K562 (cell line): ENCODE data around the gene RPE65. TPM values are rescaled to one million over a fixed set of nuclear protein-coding genes. Genes with fewer than 3 reads are reported as not detected.

Experiments
- ATAC-seq: fragments of 200-7000 bp; cut with Tn5 transposase; 3 replicates; pipeline ENCODE4 v1.9.1; 2020; ENCODE audit warnings: moderate library complexity
- BruUV-seq: library from RNA; stranded (reverse); fragments of 400-500 nt; replicated peaks from 2 replicates; lab custom pipeline; 2021; lab: Mats Ljungman, UMichigan
- CTCF ChIA-PET: fragments of 300-600 bp; formaldehyde crosslinking; extraction: SDS; loops from one replicate; lab custom pipeline; 2021; ENCODE audit warnings: low intra/inter-chr PET ratio; lab: Yijun Ruan, JAX
- POLR2A ChIA-PET: fragments of 300-600, 350-650 bp; sonication (Branson Sonifier 250); formaldehyde crosslinking; extraction: SDS; loops from one replicate; lab custom pipeline; 2021; ENCODE audit warnings: antibody characterized with exemption, inconsistent platforms; lab: Yijun Ruan, JAX
- DNase-seq, 4 experiments: peaks; one replicate each; pipeline versions ENCODE4 v3.0.0 to v3.0.0-alpha.2; 2011 to 2018; ENCODE audit warnings: low spot score in 3 of 4, mixed read lengths in 3 of 4; ENCODE audit errors: extremely low read depth in 1 of 4
- FAIRE-seq: peaks from 2 replicates; lab custom pipeline; 2011; peaks lifted over from hg19 to GRCh38; lab: Jason Lieb, UNC
- H2AFZ ChIP-seq: 2 replicates; pipeline ENCODE4 v1.6.0; 2011; ENCODE audit warnings: low read depth, low read length, control low read depth, inconsistent platforms
- H3K27ac ChIP-seq: fragments of 200-600 bp; 3 replicates; pipeline ENCODE4 v1.8.0; 2011; ENCODE audit warnings: low read depth, mild to moderate bottlenecking, control low read depth, inconsistent platforms, low read length, moderate library complexity, mixed read lengths; ENCODE audit errors: extremely low read depth
- H3K27me3 ChIP-seq, 2 experiments: fragments of 300-600 bp in 1 of 2; 2 replicates in 1 of 2; 3 replicates in 1 of 2; pipeline versions ENCODE4 v1.6.0 to v1.8.0; 2011; ENCODE audit warnings: inconsistent platforms in 2 of 2, low read length in 2 of 2, mild to moderate bottlenecking in 1 of 2, mixed read lengths in 1 of 2, moderate library complexity in 1 of 2; ENCODE audit not compliant: control insufficient read depth in 2 of 2, insufficient read depth in 2 of 2
- H3K36me3 ChIP-seq: fragments of 300-600 bp; 3 replicates; pipeline ENCODE4 v1.8.0; 2011; ENCODE audit warnings: mild to moderate bottlenecking, low read length, inconsistent platforms; ENCODE audit not compliant: control insufficient read depth, insufficient read depth
- H3K4me1 ChIP-seq, 2 experiments: fragments of 200-600 bp in 1 of 2; replicated peaks in 1 of 2; 2 replicates in 1 of 2; 3 replicates in 1 of 2; pipeline versions ENCODE4 v1.5.1 to v1.8.0; 2011; ENCODE audit warnings: inconsistent platforms in 2 of 2, low read length in 2 of 2, mild to moderate bottlenecking in 1 of 2, mixed read lengths in 1 of 2, moderate library complexity in 1 of 2; ENCODE audit not compliant: control insufficient read depth in 2 of 2, insufficient read depth in 2 of 2
- H3K4me2 ChIP-seq: 2 replicates; pipeline ENCODE4 v1.6.1; 2011; ENCODE audit warnings: low read length, control low read depth, inconsistent platforms, mixed read lengths; ENCODE audit not compliant: insufficient read depth
- H3K4me3 ChIP-seq: fragments of 200-600 bp; sonication (generic), shearing (Covaris generic); 2 replicates; pipeline ENCODE4 v1.5.1; 2016; ENCODE audit warnings: control low read depth, inconsistent platforms
- H3K79me2 ChIP-seq: fragments of 200-600 bp; 3 replicates; pipeline ENCODE4 v1.8.0; 2011; ENCODE audit warnings: low read length, inconsistent platforms; ENCODE audit not compliant: control insufficient read depth, insufficient read depth
- H3K9ac ChIP-seq, 2 experiments: 2 replicates each; pipeline versions ENCODE4 v1.6.0 to v1.6.1; 2011; ENCODE audit warnings: low read depth in 2 of 2, low read length in 2 of 2, control low read depth in 1 of 2, inconsistent platforms in 1 of 2, mild to moderate bottlenecking in 1 of 2, mixed read lengths in 1 of 2; ENCODE audit not compliant: insufficient read depth in 1 of 2
- H3K9me1 ChIP-seq: one replicate; pipeline ENCODE4 v1.6.0; 2011; ENCODE audit warnings: inconsistent platforms, mild to moderate bottlenecking, low read length, moderate library complexity; ENCODE audit not compliant: control insufficient read depth, insufficient read depth
- H3K9me3 ChIP-seq: replicated peaks from 2 replicates; pipeline ENCODE4 v1.5.1; 2011; ENCODE audit warnings: low read depth, low read length, inconsistent platforms; ENCODE audit not compliant: control insufficient read depth, insufficient read depth
- H4K20me1 ChIP-seq: replicated peaks from 2 replicates; pipeline ENCODE4 v1.6.1; 2011; ENCODE audit warnings: low read length, inconsistent platforms, mixed read lengths; ENCODE audit not compliant: control insufficient read depth, insufficient read depth
- ELF1 ChIP-seq: fragments of 200-800 bp; sonication (Bioruptor generic); IDR thresholded peaks from 2 replicates; pipeline ENCODE4 v1.6.1; 2016; ENCODE audit warnings: missing genetic modification characterization, missing compliant biosample characterization
- GMEB1 ChIP-seq: fragments of 250-450 bp; sonication (Bioruptor Pico); IDR thresholded peaks from 2 replicates; pipeline ENCODE4 v1.4.0; 2020; ENCODE audit warnings: mild to moderate bottlenecking
- HIVEP1 ChIP-seq: fragments of 250-450 bp; sonication (Bioruptor Pico); IDR thresholded peaks from 2 replicates; pipeline ENCODE4 v1.4.0; 2020; ENCODE audit warnings: mild to moderate bottlenecking
- ILF3 ChIP-seq: fragments of 450-650 bp; IDR thresholded peaks from 2 replicates; pipeline ENCODE4 v1.6.1; 2018; ENCODE audit warnings: antibody characterized with exemption, mild to moderate bottlenecking, moderate library complexity, borderline replicate concordance
- MAFK ChIP-seq: IDR thresholded peaks from 2 replicates; pipeline ENCODE4 v1.6.1; 2011; ENCODE audit warnings: low read length, improper control_type of control experiment
- SRF ChIP-seq, 2 experiments: fragments of 250-450, 450-650 bp in 1 of 2; sonication (Bioruptor Pico) in 1 of 2; sonication (generic) in 1 of 2; formaldehyde crosslinking; IDR thresholded peaks; 2 replicates each; pipeline versions ENCODE4 v1.5.0 to v1.5.1; 2020 to 2022; ENCODE audit warnings: mild to moderate bottlenecking in 1 of 2, missing genetic modification reagents in 1 of 2
- ZC3H8 ChIP-seq: fragments of 450-650 bp; IDR thresholded peaks from 2 replicates; pipeline ENCODE4 v1.6.1; 2017
- ZNF592 ChIP-seq: fragments of 450-650 bp; IDR thresholded peaks from 2 replicates; pipeline ENCODE4 v1.6.1; 2017; ENCODE audit warnings: antibody characterized with exemption, mild to moderate bottlenecking
- ZNF695 ChIP-seq: fragments of 450-650 bp; formaldehyde crosslinking; IDR thresholded peaks from 2 replicates; pipeline ENCODE4 v1.4.0; 2020; ENCODE audit warnings: mild to moderate bottlenecking, moderate library complexity
- ZNF780A ChIP-seq: fragments of 250-450 bp; sonication (Bioruptor Pico); IDR thresholded peaks from 2 replicates; pipeline ENCODE4 v1.5.0; 2021; ENCODE audit warnings: mild to moderate bottlenecking
- WGBS: fragments of 100-300 bp; shearing (Covaris generic); methylation state at CpG from one replicate; pipeline ENCODE4 v1.1.6; 2016; ENCODE audit warnings: low coverage, mixed read lengths; ENCODE audit not compliant: insufficient coverage; ENCODE audit errors: missing lambda C conversion rate; 5-methylcytosine and 5-hydroxymethylcytosine counted together
- in situ Hi-C: fragments of 300-500 bp; cut with MboI; formaldehyde crosslinking; loops from 4 replicates; pipeline ENCODE4 v1.15.0; 2018; ENCODE audit warnings: inconsistent platforms, mixed read lengths
- intact Hi-C: fragments of 100-400 bp; cut with micrococcal nuclease; formaldehyde crosslinking; loops from 2 replicates; pipeline ENCODE4 v1.14.2; 2022
- polyA plus RNA-seq, 8 experiments: library from polyadenylated mRNA; depleted of rRNA in 4 of 8; stranded (reverse) in 5 of 8; unstranded in 3 of 8; fragments of >200 nt; fragmentation: Nextera tagmentation in 2 of 8; fragmentation: Illumina TruSeq in 1 of 8; extraction: Ambion mirVana in 2 of 8; extraction: Trizol in 1 of 8; gene quantifications; 2 replicates each; pipeline versions ENCODE4 v1.2.1 to v1.2.3, GENCODE V29; 2011 to 2014; ENCODE audit warnings: inconsistent platforms in 1 of 8, missing spikeins in 1 of 8
- total RNA-seq, 7 experiments: library from RNA; depleted of rRNA in 6 of 7; stranded (reverse); fragments of >200 nt in 6 of 7; fragmentation: Illumina TruSeq in 2 of 7; extraction: Trizol in 2 of 7; gene quantifications; 2 replicates each; pipeline versions ENCODE4 v1.2.1 to v1.2.3, GENCODE V29; 2011 to 2021; ENCODE audit warnings: low replicate concordance in 1 of 7
- TF ChIP-seq, protein P1 (sequence below): sonication (generic); formaldehyde crosslinking; IDR thresholded peaks from 2 replicates; pipeline ENCODE4 v1.8.1; 2023; ENCODE audit warnings: mild to moderate bottlenecking, missing genetic modification reagents

The RPE65 gene
- total and polyA plus RNA-seq, 9 of the 15 experiments (the other 6 are each of a cell fraction or from before 2014, with no cell fraction given), result 0.14 TPM; not detected in 8

DNA sequence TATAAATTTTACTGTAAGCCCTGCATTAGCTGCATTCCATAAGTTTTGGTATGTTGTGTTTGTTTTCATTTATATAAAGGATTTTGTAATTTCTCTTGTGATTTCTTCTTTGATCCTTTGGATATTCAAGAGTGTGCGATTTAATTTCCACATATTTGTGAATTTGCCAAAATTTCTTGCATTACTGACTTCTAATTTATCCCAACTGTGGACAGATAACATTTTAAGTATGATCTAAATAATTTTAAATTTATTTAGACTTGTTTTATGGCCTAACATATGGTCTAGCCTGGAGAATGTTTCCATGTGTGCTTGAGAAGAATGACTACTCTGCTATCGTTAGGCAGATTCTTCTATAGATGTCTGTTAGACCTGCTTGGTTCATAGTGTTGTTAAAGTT lies 23.2 kb downstream of the RPE65 start:
- POLR2A ChIA-PET, result no interaction called here
- ATAC-seq (no peak), FAIRE-seq (no peak), DNase-seq (no peak)
- Histone ChIP-seq H3K4me1 (no peaks in the 10 kb centered on the region), H3K79me2 (no peaks in the 10 kb centered on the region), H3K27me3 (no peaks in the 10 kb centered on the region), H3K4me3 (no peak overlapping the region), H3K9me1 (no peaks in the 10 kb centered on the region), H3K9me3 (no peaks in the 10 kb centered on the region), H2AFZ (no peak overlapping the region), H3K9ac (no peak overlapping the region), H3K4me2 (no peak overlapping the region), H4K20me1 (no peaks in the 10 kb centered on the region), H3K36me3 (no peaks in the 10 kb centered on the region), H3K27ac (no peak overlapping the region)
- intact Hi-C loops, result no loop called here
- in situ Hi-C loops, result no loop called here
- no TSS peak for BruUV-seq
- CTCF ChIA-PET, result interaction anchor here (0.7 kb wide), 1 partner anchor 13 kb away, joined by 3 read pairs; no protein-coding TSS in a partner anchor
- WGBS, result 0% methylated on average over 2 of the region's 2 CpGs
- TF ChIP-seq ELF1 (tag), result no peak
- TF ChIP-seq, protein P1, sequence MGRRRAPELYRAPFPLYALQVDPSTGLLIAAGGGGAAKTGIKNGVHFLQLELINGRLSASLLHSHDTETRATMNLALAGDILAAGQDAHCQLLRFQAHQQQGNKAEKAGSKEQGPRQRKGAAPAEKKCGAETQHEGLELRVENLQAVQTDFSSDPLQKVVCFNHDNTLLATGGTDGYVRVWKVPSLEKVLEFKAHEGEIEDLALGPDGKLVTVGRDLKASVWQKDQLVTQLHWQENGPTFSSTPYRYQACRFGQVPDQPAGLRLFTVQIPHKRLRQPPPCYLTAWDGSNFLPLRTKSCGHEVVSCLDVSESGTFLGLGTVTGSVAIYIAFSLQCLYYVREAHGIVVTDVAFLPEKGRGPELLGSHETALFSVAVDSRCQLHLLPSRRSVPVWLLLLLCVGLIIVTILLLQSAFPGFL, result no peak
- no peak for TF ChIP-seq ZNF780A (CRISPR knock-in tag)
- no peak for TF ChIP-seq ZC3H8
- no peak for TF ChIP-seq ZNF592
- no peak for TF ChIP-seq ILF3
- no peak for TF ChIP-seq HIVEP1 (CRISPR knock-in tag)
- no peak for TF ChIP-seq GMEB1 (CRISPR knock-in tag)
- TF ChIP-seq MAFK, result no peak
- TF ChIP-seq SRF (CRISPR knock-in tag; IDR thresholded peaks at IDR 0.05), result no peak
- no peak for TF ChIP-seq ZNF695 (CRISPR knock-in tag)
